PFSK-1 (cell line): ENCODE measurements around the gene MAP2K1.
A peak's percentile ranks its signal among the peaks of the same experiment; 100 is the strongest.

Source experiments
- FOXP2 ChIP-seq: optimal IDR thresholded peaks from 2 replicates; pipeline ENCODE3; 2011; ENCODE audit warnings: borderline replicate concordance, control low read depth, inconsistent platforms; ENCODE audit not compliant: insufficient read depth; ENCODE audit errors: extremely low read length, extremely low read depth
- POLR2AphosphoS5 ChIP-seq: IDR thresholded peaks from 2 replicates; pipeline ENCODE4 v1.6.1; 2012; ENCODE audit warnings: low read depth, mild to moderate bottlenecking, control low read depth, low read length, moderate library complexity
- SIN3A ChIP-seq: IDR thresholded peaks from 2 replicates; pipeline ENCODE4 v1.6.1; 2012; ENCODE audit warnings: mild to moderate bottlenecking, low read length, moderate library complexity, borderline replicate concordance; ENCODE audit not compliant: insufficient read depth
- TAF1 ChIP-seq: IDR thresholded peaks from 2 replicates; pipeline ENCODE4 v1.6.1; 2012; ENCODE audit warnings: low read length, control low read depth, borderline replicate concordance; ENCODE audit not compliant: insufficient read depth
- TF ChIP-seq, protein P1 (sequence below), 2 experiments: IDR thresholded peaks; 2 replicates each; pipeline versions ENCODE4 v1.6.1 to v1.8.0; 2011 to 2012; ENCODE audit warnings: low read depth in 2 of 2, low read length in 2 of 2, control low read depth in 1 of 2, inconsistent platforms in 1 of 2, mild to moderate bottlenecking in 1 of 2, moderate library complexity in 1 of 2; ENCODE audit not compliant: insufficient read depth in 1 of 2

The MAP2K1 gene

DNA sequence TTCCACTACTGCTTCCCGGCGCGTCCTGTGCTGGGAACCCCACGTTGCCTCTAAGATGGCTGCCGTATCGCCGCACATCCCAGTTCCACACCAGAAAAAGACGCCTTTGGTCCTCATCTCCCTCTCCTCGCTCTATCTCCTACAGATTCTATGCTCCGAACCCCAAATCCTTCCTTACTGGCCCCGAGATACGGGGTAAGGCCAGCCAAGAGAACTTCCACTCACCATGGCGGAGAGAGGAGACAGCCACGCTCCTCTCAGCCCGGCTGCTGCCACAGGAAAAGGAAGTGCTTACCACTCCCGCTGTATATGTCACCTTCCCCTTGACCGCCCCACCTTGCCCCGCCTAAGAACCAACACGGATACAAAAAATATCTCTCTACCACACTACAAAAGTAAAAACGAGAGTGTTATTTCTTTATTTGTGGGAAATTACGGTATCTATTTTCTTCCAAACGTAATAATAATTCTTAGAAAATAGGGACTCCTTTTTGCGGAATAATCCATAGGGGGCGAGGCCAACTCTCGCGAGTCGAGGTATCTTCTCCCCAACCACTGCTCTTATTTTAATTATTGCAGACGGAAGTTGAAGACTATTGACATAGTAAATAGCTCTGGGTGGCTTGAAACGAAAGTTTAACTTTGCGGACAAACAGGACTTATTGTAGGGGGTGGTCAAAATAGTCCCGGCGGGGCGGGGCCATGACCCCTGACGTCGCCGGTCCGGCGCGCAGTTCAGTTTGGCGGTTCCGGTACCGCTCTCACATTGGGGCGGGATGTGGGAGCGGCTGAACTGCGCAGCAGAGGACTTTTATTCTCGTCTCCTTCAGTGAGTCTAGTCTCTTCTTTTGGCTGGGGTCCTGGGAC is 118.1 kb downstream of the MAP2K1 start, which contains the start of the genes RPL4 and ZWILCH:
Gene RPL4, minus strand, starts transcription at position 293 of the 867 bp plus-strand sequence. Its CDS starts 65 bp downstream, at position 228.
Gene ZWILCH, plus strand, starts transcription at position 764 of the 867 bp plus-strand sequence. Its CDS starts 13 bp downstream, at position 777.
- TF ChIP-seq, protein P1, sequence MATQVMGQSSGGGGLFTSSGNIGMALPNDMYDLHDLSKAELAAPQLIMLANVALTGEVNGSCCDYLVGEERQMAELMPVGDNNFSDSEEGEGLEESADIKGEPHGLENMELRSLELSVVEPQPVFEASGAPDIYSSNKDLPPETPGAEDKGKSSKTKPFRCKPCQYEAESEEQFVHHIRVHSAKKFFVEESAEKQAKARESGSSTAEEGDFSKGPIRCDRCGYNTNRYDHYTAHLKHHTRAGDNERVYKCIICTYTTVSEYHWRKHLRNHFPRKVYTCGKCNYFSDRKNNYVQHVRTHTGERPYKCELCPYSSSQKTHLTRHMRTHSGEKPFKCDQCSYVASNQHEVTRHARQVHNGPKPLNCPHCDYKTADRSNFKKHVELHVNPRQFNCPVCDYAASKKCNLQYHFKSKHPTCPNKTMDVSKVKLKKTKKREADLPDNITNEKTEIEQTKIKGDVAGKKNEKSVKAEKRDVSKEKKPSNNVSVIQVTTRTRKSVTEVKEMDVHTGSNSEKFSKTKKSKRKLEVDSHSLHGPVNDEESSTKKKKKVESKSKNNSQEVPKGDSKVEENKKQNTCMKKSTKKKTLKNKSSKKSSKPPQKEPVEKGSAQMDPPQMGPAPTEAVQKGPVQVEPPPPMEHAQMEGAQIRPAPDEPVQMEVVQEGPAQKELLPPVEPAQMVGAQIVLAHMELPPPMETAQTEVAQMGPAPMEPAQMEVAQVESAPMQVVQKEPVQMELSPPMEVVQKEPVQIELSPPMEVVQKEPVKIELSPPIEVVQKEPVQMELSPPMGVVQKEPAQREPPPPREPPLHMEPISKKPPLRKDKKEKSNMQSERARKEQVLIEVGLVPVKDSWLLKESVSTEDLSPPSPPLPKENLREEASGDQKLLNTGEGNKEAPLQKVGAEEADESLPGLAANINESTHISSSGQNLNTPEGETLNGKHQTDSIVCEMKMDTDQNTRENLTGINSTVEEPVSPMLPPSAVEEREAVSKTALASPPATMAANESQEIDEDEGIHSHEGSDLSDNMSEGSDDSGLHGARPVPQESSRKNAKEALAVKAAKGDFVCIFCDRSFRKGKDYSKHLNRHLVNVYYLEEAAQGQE (IDR thresholded peaks at IDR 0.05; ENCODE audit: insufficient read depth in 1 of 2, low read depth in 2 of 2, low read length in 2 of 2) = peak; percentile 8 to 70; a peak in 2 of 4 replicates
- peak; percentile 84 for TF ChIP-seq POLR2AphosphoS5
- TF ChIP-seq FOXP2 = peak; percentile 29
- peak; percentile 98 for TF ChIP-seq TAF1
- TF ChIP-seq SIN3A = peak; percentile 1; the same call in 1 of the 2 replicates

- no peak for TF ChIP-seq TAF1
- TF ChIP-seq POLR2AphosphoS5 = no peak
- TF ChIP-seq, protein P1 (IDR thresholded peaks at IDR 0.05; ENCODE audit: insufficient read depth in 1 of 2, low read depth in 2 of 2, low read length in 2 of 2) = no peak
- no peak for TF ChIP-seq FOXP2
- TF ChIP-seq SIN3A = no peak
Observed at GRCh38 chr15:66505430-66505811, 118.7 kb downstream of the MAP2K1 start.

GRCh38 chr15:66505818-66506217 is 119.1 kb downstream of the MAP2K1 start:
- no peak for TF ChIP-seq POLR2AphosphoS5
- TF ChIP-seq FOXP2 = no peak
- TF ChIP-seq, protein P1 (IDR thresholded peaks at IDR 0.05; ENCODE audit: insufficient read depth in 1 of 2, low read depth in 2 of 2, low read length in 2 of 2) = no peak
- no peak for TF ChIP-seq SIN3A
- TF ChIP-seq TAF1 = no peak

GRCh38 chr15:66508293-66508883 is 121.7 kb downstream of the MAP2K1 start:
- TF ChIP-seq TAF1 = no peak
- TF ChIP-seq, protein P1 (IDR thresholded peaks at IDR 0.05; ENCODE audit: insufficient read depth in 1 of 2, low read depth in 2 of 2, low read length in 2 of 2) = no peak
- no peak for TF ChIP-seq POLR2AphosphoS5
- TF ChIP-seq FOXP2 = no peak
- no peak for TF ChIP-seq SIN3A
